ENCODE results near the gene IRF2BP2. TPM values are rescaled to one million over a fixed set of nuclear protein-coding genes. Genes with fewer than 3 reads are reported as not detected.
A peak's percentile ranks its signal among the peaks of the same experiment; 100 is the strongest.

Gene IRF2BP2
- total and polyA plus RNA-seq, 10 of the 15 experiments (the other 5 are each of a cell fraction or from before 2014, with no cell fraction given): 7.5 to 114 (median 52.3) TPM

DNA sequence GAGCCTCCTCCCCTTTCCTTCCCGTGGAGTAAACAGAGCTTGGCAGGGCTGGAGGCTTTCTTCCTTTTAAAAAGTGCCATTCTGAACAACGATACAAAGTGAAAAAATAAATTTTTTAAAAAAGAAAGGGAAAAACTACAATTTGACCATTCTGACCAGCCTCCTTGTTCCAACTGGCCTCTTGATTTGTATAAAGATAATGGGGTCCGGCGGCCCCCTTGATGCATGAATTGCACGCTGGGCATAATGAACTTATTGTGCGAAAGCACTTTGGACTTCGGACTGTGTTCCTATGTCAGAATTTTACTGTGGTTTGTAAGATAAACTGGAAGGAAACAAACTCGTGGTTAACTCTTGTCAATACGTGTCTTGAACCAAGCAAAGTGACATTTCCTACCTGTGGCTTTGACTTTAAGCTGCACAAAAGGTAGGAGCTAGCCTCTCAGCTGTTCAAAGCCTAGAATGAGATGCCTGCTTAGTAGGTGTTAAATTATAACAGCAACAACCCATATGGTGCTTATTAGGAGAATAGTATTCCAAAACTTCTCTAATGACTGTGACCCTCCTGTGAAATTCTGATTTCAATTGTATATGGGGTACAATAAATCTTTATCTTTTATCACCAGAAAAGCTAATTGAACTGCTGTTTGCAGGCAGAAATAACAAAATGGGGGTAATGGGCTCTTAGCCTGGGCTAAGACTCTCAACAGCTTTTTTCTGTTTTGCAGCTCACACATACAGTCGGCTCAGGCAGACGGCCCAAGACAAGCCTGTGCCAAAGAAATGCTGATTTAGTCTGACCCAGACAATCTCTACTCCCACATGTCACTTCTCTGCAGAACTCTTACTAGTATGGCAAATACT lies 9.3 kb downstream of the IRF2BP2 start (continued):
- TF ChIP-seq ZNF24 (IDR thresholded peaks at IDR 0.05) (no peak), GATAD2B (conservative IDR thresholded peaks at IDR 0.05; ENCODE audit: low read depth) (no peak), EZH2 (IDR thresholded peaks at IDR 0.05; ENCODE audit: borderline replicate concordance, control insufficient read depth, low read depth, low read length) (no peak), RELA (IDR thresholded peaks at IDR 0.05; ENCODE audit: borderline replicate concordance, partially characterized antibody) (no peak), PAX8 (IDR thresholded peaks at IDR 0.05) (no peak), SUZ12 (IDR thresholded peaks at IDR 0.05; ENCODE audit: unreplicated experiment) (no peak), RELB (IDR thresholded peaks at IDR 0.05; ENCODE audit: low read depth) (peak; percentile 76), IRF4 (IDR thresholded peaks at IDR 0.05; ENCODE audit: low read depth, low read length) (no peak), SMARCA5 (IDR thresholded peaks at IDR 0.05) (peak; percentile 57; the same call in 1 of the 2 replicates), POLR2AphosphoS5 (IDR thresholded peaks at IDR 0.05; ENCODE audit: low read length) (peak; percentile 63), CREM (IDR thresholded peaks at IDR 0.05; ENCODE audit: low read depth) (no peak), MTA3 (IDR thresholded peaks at IDR 0.05; ENCODE audit: borderline replicate concordance, low read length) (peak; percentile 61; the same call in 1 of the 2 replicates), ZBED1 (IDR thresholded peaks at IDR 0.05; ENCODE audit: borderline replicate concordance) (no peak), MEF2A (IDR thresholded peaks at IDR 0.05; ENCODE audit: insufficient read depth, low read depth, low read length) (no peak), CHD4 (IDR thresholded peaks at IDR 0.05) (no peak), NR2F1 (conservative IDR thresholded peaks at IDR 0.05) (no peak), E2F8 (IDR thresholded peaks at IDR 0.05; ENCODE audit: low read depth, partially characterized antibody) (peak; percentile 40), POLR2AphosphoS2 (IDR thresholded peaks at IDR 0.05; ENCODE audit: low read depth, low read length) (no peak)
- TF ChIP-seq, protein P1, sequence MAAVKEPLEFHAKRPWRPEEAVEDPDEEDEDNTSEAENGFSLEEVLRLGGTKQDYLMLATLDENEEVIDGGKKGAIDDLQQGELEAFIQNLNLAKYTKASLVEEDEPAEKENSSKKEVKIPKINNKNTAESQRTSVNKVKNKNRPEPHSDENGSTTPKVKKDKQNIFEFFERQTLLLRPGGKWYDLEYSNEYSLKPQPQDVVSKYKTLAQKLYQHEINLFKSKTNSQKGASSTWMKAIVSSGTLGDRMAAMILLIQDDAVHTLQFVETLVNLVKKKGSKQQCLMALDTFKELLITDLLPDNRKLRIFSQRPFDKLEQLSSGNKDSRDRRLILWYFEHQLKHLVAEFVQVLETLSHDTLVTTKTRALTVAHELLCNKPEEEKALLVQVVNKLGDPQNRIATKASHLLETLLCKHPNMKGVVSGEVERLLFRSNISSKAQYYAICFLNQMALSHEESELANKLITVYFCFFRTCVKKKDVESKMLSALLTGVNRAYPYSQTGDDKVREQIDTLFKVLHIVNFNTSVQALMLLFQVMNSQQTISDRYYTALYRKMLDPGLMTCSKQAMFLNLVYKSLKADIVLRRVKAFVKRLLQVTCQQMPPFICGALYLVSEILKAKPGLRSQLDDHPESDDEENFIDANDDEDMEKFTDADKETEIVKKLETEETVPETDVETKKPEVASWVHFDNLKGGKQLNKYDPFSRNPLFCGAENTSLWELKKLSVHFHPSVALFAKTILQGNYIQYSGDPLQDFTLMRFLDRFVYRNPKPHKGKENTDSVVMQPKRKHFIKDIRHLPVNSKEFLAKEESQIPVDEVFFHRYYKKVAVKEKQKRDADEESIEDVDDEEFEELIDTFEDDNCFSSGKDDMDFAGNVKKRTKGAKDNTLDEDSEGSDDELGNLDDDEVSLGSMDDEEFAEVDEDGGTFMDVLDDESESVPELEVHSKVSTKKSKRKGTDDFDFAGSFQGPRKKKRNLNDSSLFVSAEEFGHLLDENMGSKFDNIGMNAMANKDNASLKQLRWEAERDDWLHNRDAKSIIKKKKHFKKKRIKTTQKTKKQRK (IDR thresholded peaks at IDR 0.05; ENCODE audit: low read depth, low read length): no peak
- TF ChIP-seq, protein P2, sequence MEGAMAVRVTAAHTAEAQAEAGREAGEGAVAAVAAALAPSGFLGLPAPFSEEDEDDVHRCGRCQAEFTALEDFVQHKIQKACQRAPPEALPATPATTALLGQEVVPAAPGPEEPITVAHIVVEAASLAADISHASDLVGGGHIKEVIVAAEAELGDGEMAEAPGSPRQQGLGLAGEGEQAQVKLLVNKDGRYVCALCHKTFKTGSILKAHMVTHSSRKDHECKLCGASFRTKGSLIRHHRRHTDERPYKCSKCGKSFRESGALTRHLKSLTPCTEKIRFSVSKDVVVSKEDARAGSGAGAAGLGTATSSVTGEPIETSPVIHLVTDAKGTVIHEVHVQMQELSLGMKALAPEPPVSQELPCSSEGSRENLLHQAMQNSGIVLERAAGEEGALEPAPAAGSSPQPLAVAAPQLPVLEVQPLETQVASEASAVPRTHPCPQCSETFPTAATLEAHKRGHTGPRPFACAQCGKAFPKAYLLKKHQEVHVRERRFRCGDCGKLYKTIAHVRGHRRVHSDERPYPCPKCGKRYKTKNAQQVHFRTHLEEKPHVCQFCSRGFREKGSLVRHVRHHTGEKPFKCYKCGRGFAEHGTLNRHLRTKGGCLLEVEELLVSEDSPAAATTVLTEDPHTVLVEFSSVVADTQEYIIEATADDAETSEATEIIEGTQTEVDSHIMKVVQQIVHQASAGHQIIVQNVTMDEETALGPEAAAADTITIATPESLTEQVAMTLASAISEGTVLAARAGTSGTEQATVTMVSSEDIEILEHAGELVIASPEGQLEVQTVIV (IDR thresholded peaks at IDR 0.05; ENCODE audit: borderline replicate concordance, partially characterized antibody): no peak
